Endometrial microvascular endothelial cells (primary cell): ENCODE measurements around the gene ITGA1. TPM values are rescaled to one million over a fixed set of nuclear protein-coding genes. Genes with fewer than 3 reads are reported as not detected.

Source experiments
- in situ Hi-C: cut with HindIII; loops from 2 replicates; pipeline ENCODE4 v1.10.0; 2017; ENCODE audit warnings: low sequenced_read_pairs, low pct_unique_long_range_greater_than_20kb; ENCODE audit errors: inconsistent ontology term
- total RNA-seq: library from RNA; depleted of rRNA; stranded (reverse); fragments of >200 nt; gene quantifications from one replicate; pipeline ENCODE4 v1.2.3, GENCODE V29; 2015; ENCODE audit errors: inconsistent ontology term

ITGA1 gene
- total RNA-seq, 1 donor from 2014 or later = 3.4 TPM

- in situ Hi-C loops = no loop called here
These were observed 8.9 kb downstream of the ITGA1 start for GRCh38 chr5:52796516-52797103.

- in situ Hi-C loops = no loop called here
These were observed 11.2 kb downstream of the ITGA1 start for GRCh38 chr5:52798938-52799337.

GRCh38 chr5:52799358-52799982 lies 11.8 kb downstream of the ITGA1 start:
- in situ Hi-C loops = no loop called here

- in situ Hi-C loops = no loop called here
These were observed 12.3 kb downstream of the ITGA1 start for GRCh38 chr5:52799983-52800393.

- in situ Hi-C loops = no loop called here
These were observed 12.9 kb downstream of the ITGA1 start for GRCh38 chr5:52800394-52801213.

- in situ Hi-C loops = no loop called here
These were observed 13.6 kb downstream of the ITGA1 start for GRCh38 chr5:52801329-52801728.

- in situ Hi-C loops = no loop called here
These were observed 14.7 kb downstream of the ITGA1 start for GRCh38 chr5:52802272-52802973.

- in situ Hi-C loops = no loop called here
These were observed 15.2 kb downstream of the ITGA1 start for GRCh38 chr5:52802974-52803336.

- in situ Hi-C loops = no loop called here
These were observed 16.7 kb downstream of the ITGA1 start for GRCh38 chr5:52804387-52804791.

GRCh38 chr5:52804981-52805380 lies 17.3 kb downstream of the ITGA1 start:
- in situ Hi-C loops = no loop called here

- in situ Hi-C loops = no loop called here
These were observed 17.9 kb downstream of the ITGA1 start for GRCh38 chr5:52805615-52806014.

- in situ Hi-C loops = no loop called here
These were observed 19.3 kb downstream of the ITGA1 start for GRCh38 chr5:52807037-52807436.

GRCh38 chr5:52807723-52808122 lies 20.0 kb downstream of the ITGA1 start:
- in situ Hi-C loops = no loop called here

- in situ Hi-C loops = no loop called here
These were observed 20.7 kb downstream of the ITGA1 start for GRCh38 chr5:52808316-52808901.

GRCh38 chr5:52809884-52810283 lies 22.2 kb downstream of the ITGA1 start:
- in situ Hi-C loops = no loop called here

GRCh38 chr5:52810426-52810825 lies 22.7 kb downstream of the ITGA1 start:
- in situ Hi-C loops = no loop called here

- in situ Hi-C loops = no loop called here
These were observed 23.5 kb downstream of the ITGA1 start for GRCh38 chr5:52811067-52811749.

GRCh38 chr5:52814352-52815148 lies 26.8 kb downstream of the ITGA1 start:
- in situ Hi-C loops = no loop called here
